ENCODE measurements around the gene TARBP1. TPM values are rescaled to one million over a fixed set of nuclear protein-coding genes. Genes with fewer than 3 reads are reported as not detected.
A peak's percentile ranks its signal among the peaks of the same experiment; 100 is the strongest.
"Not testable (repeated sequence)": the region's sequence is repeated elsewhere in the genome, so short reads cannot be mapped to it uniquely, and the experiment has no call there.

Gene TARBP1
- total RNA-seq, 1 donor from 2014 or later: 9.2 TPM

DNA sequence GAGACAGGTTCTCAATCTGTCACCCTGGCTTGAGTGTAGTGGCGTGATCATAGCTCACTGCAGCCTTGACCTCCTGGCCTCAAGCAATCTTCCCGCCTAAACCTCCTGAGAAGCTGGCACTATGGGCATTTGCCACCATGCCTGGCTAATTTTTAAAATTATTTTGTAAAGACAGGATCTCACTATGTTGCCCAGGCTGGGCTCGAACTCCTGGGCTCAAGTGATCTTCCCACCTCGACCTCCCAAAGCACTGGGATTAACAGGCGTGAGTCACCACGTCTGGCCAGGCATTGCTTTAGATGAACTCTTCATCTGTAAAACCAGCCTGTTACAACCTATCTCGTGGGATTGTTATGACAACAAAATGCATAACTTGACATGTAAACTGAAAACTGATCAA is 103.3 kb downstream of the TARBP1 start:
- DNase-seq: no peak
- intact Hi-C loops (cut with DNase I): no loop called here
- ATAC-seq (ENCODE audit: poor library complexity): no peak

- ATAC-seq (ENCODE audit: poor library complexity) (peak; percentile 50), DNase-seq (no peak)
- intact Hi-C loops (cut with DNase I): no loop called here
Measured at GRCh38 chr1:234373959-234374254, 105.1 kb downstream of the TARBP1 start.

- peak; percentile 93 for DNase-seq
- peak; percentile 97 for ATAC-seq (ENCODE audit: poor library complexity)
- intact Hi-C loops (cut with DNase I): no loop called here
Measured at GRCh38 chr1:234373064-234373958, 105.7 kb downstream of the TARBP1 start, which contains the start of gene COA6. Gene COA6, plus strand, starts transcription at chr1:234373456. Its CDS starts 11 bp downstream, at chr1:234373467.

- no peak for DNase-seq
- intact Hi-C loops (cut with DNase I): no loop called here
- no peak for ATAC-seq (ENCODE audit: poor library complexity)
Measured at GRCh38 chr1:234372011-234372757, 106.8 kb downstream of the TARBP1 start.

GRCh38 chr1:234371414-234371813 is 107.6 kb downstream of the TARBP1 start:
- intact Hi-C loops (cut with DNase I): no loop called here
- no peak for DNase-seq
- no peak for ATAC-seq (ENCODE audit: poor library complexity)

DNA sequence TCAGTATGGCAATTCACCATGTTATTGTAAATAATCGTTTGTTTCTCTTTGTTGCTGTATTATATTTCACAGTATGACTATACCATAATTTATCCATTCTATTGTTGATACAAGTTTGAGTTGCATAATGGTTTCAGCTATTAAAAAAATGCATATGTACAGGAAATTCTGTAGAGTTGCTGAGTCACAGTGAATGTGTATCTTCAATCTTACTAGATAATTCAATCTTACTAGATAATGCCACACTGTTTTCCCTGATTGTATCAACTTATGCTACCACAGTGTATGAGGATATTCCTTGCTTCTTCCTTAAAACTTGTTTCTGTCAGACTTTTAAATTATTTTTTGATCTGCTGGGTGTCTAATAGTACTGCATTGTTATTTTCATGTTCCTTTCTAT is 109.2 kb downstream of the TARBP1 start:
- ATAC-seq (ENCODE audit: poor library complexity) (no peak), DNase-seq (no peak)
- intact Hi-C loops (cut with DNase I): no loop called here

DNA sequence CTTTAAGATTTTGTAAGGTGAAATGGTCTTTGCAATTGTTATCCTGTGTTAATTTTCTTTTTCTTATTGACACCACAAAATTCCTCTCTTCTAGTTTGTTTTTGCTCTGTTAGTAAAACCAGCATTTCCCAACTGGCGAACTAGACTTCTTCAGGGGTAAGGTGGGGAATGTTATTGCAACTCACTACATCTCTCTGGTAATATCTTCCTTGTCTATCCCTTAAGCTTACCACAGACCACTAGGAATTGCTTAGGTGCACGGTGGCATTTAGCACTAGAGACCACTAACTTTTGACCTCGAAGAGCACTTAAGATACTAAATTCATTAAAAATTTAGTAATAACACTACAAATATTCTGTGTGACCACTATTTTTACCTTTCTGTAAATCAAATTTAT is 109.9 kb downstream of the TARBP1 start:
- intact Hi-C loops (cut with DNase I): no loop called here
- ATAC-seq (ENCODE audit: poor library complexity): no peak
- no peak for DNase-seq

DNA sequence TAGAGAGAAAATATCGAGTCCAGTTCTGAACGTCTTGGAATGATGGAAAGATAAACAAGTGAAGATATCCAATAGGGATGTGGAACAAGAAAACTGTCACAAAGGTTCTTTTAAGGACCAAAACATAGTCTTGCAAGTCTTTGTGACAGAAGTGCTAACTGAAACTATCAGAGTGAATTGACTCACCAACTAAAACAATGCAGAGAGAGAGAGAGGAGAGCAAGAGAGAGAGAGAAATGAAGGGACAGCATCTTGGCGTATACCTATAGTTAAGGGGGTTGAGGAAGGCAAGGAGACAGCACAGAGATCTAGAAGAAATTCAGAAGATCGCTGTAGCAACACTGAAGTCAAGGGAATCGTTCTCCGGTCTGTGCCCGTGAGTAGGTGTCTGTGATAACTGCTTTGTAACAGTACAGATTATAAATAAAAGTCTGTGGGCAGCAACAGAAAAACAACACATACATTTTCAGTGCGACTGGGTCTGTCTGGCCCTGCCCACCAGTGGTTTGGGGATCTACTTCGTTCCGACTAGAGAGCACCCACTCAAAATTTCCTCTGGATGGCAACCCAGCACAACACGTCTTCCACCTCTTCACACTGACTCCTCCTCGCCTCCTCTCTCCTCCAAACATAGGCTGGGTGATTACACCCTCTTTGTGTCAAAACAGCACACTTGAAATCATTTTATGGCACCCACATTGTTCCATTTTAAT is 110.5 kb downstream of the TARBP1 start:
- intact Hi-C loops (cut with DNase I): no loop called here
- ATAC-seq (ENCODE audit: poor library complexity) (no peak), DNase-seq (no peak)

GRCh38 chr1:234362558-234362957 is 116.4 kb downstream of the TARBP1 start:
- DNase-seq (no peak), ATAC-seq (ENCODE audit: poor library complexity) (no peak)
- intact Hi-C loops (cut with DNase I): no loop called here

DNA sequence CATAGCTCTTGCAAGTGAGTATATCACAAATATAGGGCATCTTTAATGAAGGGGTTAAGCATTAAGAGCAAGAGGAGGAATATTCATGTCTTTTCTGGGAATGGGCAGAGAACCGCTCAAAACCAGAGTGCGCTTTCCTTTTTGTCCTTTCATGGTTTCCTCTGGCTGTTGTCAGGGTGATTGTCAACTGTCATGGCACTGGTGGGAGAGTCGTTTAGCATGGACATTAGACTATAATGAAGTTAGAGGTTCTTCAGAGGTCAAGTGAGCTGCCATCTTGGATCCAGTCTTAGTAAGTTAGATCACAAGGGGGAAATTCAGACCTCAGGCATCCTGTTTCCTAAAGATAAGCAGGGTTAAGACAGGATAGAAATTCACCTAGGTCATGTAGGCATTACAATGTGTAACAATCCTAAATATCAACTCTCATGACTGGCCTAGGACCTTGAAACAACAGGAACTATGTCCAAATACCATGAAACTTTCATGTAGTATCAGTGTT is 117.8 kb downstream of the TARBP1 start:
- DNase-seq: no peak
- intact Hi-C loops (cut with DNase I): no loop called here
- no peak for ATAC-seq (ENCODE audit: poor library complexity)

DNA sequence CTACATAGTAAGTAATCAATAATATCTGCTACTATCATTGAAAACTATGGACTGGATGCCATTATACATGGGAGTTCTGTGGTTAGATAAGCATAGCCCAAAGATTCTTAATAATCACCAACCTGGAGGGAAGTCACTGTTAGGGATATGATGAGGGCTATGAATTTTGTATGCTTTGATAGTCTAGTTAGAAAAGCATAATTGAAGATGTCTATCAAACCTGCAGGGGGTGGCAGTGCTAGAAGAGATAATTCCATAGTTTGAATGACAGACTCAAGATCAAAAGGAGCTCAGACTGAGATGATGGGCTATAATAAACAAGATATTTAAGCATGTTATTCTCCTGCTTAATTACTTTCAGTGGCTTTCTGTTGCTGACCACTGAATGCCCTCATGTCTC is 121.1 kb downstream of the TARBP1 start:
- DNase-seq (no peak), ATAC-seq (ENCODE audit: poor library complexity) (no peak)
- intact Hi-C loops (cut with DNase I): no loop called here

DNA sequence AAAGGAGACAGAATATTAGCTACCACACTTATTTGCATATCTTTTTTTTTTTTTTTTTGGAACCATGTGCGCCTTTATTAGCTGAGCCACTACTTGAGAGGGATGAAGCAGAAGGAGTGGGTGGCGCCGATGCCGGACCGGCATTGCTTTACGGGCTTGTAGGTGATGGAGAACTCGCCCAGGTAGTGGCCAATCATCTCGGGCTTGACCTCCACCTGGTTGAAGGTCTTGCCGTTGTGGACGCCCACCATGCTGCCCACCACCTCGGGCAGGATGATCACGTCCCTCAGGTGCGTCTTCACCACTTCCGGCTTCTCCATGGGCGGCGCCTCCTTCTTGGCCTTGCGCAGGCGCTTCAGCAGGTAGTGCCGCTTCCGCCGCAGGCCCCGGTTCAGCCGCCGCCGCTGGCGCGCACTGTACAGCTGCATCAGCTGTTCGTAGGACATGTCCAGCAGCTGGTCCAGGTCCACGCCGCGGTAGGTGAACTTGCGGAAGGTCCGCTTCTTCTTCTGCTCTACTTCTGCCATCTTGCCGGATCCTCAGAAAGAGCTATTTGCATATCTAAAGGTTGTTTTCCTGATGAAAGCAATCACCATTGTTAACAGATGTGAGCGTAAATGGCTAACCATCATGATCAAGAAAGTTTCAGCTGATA is 122.2 kb downstream of the TARBP1 start:
- DNase-seq: peak; percentile 60
- intact Hi-C loops (cut with DNase I): not testable (repeated sequence)
- peak; percentile 68 for ATAC-seq (ENCODE audit: poor library complexity)

DNA sequence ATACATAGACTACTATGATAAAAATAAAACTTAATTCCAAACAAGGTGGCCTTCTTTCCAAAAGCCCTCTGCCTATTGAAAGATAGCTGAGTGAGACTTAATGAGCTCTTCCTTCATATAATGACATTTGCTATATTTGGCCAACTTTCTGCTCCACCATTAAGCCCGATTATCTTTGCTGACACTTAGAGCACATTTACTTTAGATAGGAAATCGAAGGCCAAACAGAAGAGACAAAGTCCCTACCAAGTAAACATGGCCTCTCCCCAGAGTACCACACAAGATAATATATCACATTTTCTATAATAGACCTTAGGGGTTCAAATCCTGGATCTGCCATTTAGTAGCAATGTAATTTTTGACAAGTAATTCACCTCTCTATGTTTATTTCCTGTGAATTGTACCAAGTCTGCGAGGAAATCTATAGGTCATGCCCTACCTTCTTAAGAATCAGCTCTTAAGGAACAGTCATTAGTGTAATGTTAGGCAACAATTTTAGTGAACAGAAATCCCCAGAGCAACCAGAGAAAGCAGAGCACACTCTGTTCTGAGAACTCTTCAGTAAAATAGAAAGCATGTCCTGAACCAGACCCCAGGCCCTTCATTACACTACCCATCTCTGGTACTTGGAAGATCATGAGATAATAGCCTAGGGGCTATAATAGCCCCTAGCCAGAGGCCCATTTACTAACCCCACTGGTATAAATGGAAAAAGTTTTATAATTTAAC is 123.0 kb downstream of the TARBP1 start:
- ATAC-seq (ENCODE audit: poor library complexity) (no peak), DNase-seq (no peak)
- intact Hi-C loops (cut with DNase I): no loop called here

- DNase-seq (no peak), ATAC-seq (ENCODE audit: poor library complexity) (no peak)
- intact Hi-C loops (cut with DNase I): no loop called here
Measured at GRCh38 chr1:234348964-234349363, 130.0 kb downstream of the TARBP1 start.

DNA sequence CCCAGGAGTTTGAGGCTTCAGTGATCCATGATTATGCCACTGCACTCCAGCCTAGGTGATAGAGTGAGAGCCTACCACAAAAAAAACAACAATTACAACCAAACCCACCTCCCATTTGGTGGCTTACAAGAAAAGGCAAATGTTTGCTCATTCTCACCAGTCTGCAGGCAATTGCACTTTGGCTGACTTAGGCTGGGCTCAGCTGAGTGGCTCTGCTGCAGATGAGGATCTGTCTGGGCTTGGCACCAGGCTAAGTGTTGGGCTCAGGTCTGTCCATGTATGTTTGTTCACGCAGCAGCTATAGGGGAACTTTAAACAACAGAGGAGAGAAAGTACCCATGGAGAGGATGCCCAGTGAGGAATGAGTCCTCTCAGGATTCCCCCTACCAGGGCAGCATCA is 133.7 kb downstream of the TARBP1 start:
- no peak for ATAC-seq (ENCODE audit: poor library complexity)
- no peak for DNase-seq
- intact Hi-C loops (cut with DNase I): no loop called here

GRCh38 chr1:234342774-234343173 is 136.2 kb downstream of the TARBP1 start:
- intact Hi-C loops (cut with DNase I): no loop called here
- no peak for ATAC-seq (ENCODE audit: poor library complexity)
- DNase-seq: no peak
